Gastrocnemius medialis (tissue), 4 donors: ENCODE data around the gene PIERCE2.
"Not testable (repeated sequence)": the region's sequence is repeated elsewhere in the genome, so short reads cannot be mapped to it uniquely, and the experiment has no call there.

Experiments
- CTCF ChIP-seq, 5 experiments: fragments of 450-650 bp in 3 of 5; fragments of 200-600 bp in 2 of 5; sonication (generic) in 2 of 5; IDR thresholded peaks in 4 of 5; conservative IDR thresholded peaks in 1 of 5; 1 replicate in 4 of 5; 2 replicates in 1 of 5; pipeline ENCODE4 v1.5.1; 2016 to 2019; ENCODE audit warnings: antibody characterized with exemption in 5 of 5, mild to moderate bottlenecking in 3 of 5, moderate library complexity in 3 of 5
- POLR2A ChIP-seq, 2 donors: fragments of 450-650 bp; IDR thresholded peaks; one replicate each; pipeline ENCODE4 v1.6.1; 2017; ENCODE audit warnings: antibody characterized with exemption in 2 of 2, mild to moderate bottlenecking in 2 of 2, moderate library complexity in 2 of 2

DNA sequence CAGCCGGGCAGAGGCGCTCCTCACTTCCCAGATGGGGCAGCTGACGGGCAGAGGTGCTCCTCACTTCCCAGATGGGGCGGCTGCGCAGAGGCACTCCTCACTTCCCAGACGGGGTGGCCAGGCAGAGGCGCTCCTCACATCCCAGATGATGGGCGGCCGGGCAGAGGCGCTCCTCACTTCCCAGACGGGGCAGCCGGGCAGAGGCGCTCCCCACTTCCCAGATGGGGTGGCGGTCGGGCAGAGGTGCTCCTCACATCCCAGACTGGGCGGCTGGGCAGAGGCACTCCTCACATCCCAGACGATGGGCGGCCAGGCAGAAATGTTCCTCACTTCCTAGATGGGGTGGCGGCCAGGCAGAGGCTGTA, 38.7 kb downstream of the PIERCE2 start:
- TF ChIP-seq CTCF (IDR thresholded peaks at IDR 0.05 in 4 of 5, conservative IDR thresholded peaks at IDR 0.05 in 1 of 5); POLR2A (IDR thresholded peaks at IDR 0.05): not testable (repeated sequence)
